Epidermal melanocyte (primary cell): ENCODE measurements around the gene STXBP3.
"Not testable (repeated sequence)": the region's sequence is repeated elsewhere in the genome, so short reads cannot be mapped to it uniquely, and the experiment has no call there.

Source experiments
- DNase-seq: peaks from one replicate; pipeline ENCODE4 v3.0.0; 2011; ENCODE audit warnings: low spot score; ENCODE audit not compliant: insufficient read length

STXBP3 gene, protein sequence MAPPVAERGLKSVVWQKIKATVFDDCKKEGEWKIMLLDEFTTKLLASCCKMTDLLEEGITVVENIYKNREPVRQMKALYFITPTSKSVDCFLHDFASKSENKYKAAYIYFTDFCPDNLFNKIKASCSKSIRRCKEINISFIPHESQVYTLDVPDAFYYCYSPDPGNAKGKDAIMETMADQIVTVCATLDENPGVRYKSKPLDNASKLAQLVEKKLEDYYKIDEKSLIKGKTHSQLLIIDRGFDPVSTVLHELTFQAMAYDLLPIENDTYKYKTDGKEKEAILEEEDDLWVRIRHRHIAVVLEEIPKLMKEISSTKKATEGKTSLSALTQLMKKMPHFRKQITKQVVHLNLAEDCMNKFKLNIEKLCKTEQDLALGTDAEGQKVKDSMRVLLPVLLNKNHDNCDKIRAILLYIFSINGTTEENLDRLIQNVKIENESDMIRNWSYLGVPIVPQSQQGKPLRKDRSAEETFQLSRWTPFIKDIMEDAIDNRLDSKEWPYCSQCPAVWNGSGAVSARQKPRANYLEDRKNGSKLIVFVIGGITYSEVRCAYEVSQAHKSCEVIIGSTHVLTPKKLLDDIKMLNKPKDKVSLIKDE

DNA sequence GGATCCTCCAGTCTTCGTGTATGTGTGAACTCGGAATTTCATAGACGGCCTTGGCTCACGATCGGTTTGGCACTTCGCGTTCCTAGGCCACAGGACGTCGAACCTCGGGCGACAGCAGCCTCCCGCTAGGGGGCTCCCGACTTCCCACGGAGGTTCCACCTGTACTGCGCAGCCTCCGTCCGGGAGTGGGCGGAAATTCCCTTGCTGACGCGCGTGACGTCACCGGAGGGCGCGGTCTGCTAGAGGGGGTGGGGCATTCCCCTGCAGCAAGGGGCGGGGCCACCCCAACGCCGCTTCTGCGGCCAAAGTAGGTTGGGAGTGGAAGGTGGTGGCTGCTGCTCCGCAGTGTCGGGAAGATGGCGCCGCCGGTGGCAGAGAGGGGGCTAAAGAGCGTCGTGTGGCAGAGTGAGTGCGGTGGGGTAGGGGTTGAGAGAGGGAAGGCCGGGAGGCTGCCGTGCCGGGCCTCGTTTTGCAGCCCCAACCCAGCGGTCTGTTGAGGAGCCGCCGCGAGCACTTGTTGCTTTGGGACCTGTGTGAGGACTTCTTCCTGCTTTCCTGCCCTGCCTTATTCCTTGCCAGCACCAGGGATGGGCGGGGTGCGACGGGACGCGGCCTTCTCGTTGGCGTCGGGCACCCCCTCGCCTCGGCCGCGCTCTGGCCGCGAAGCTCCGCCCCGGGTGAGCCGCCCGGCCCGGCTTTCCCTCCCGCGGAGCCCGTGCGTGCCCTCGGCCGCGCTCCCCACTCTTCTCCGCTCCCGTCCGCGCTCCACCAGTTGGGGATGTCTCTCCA, at the start of gene STXBP3:
TSS of gene STXBP3 (plus strand) at position 293 of the 789 bp plus-strand sequence. CDS start at position 357, 64 bp downstream.
- DNase-seq, result peak; percentile 88

GRCh38 chr1:108699375-108700332, 46.8 kb upstream of the STXBP3 start:
- no peak for DNase-seq

DNA sequence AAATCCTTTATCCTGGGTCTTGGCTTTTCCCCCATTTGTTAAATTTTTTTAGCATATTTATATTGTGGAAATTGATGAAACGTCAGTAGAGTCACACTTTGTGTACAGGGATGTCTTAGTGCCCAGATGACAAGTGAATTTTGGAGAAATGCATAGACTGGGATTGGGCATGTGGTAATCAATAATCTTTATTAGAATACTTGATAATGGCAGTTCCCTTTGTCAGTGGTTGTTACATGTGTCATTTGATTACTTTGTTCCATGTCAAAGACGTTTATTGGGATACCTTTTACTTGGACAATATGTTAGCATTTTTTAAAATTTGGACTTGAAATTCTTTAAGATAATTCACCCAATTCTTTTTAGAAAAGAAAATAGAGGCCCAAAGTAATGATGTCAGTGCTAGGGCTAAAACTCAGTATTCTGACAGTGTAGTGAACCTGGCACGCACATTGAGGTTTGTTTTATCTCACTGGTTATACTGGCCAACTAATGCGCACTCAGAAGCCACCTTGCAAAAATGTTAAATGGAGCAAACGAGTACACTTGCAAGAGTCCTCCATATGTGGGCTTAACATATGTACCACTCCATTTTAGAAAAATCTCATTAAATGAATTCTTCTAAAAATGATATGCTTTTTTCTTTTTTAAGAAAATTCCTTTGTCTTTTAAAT, 45.2 kb upstream of the STXBP3 start:
- DNase-seq, result no peak

GRCh38 chr1:108702109-108702508, 44.4 kb upstream of the STXBP3 start:
- DNase-seq, result not testable (repeated sequence)

- no peak for DNase-seq
Measured at GRCh38 chr1:108703939-108704338, 42.5 kb upstream of the STXBP3 start.

DNA sequence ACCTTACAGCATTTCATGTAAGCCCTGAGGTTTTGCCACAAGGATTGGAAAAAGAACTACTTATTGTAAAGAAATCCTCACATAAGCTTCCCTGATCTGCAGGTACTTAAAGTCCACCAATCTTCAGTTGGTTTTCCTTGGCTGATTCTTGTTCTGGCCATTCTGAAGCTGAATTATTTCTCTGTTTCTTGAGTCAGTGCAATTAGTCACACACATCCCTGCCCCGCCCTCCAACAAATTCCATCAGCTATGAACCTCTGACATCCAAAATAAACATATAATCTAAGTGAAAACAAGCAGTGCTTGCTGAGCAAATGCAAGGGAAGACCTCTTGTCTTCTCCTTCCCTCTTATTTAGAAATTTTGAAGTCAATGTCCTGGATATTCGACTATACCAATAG, 42.0 kb upstream of the STXBP3 start:
- peak; percentile 32 for DNase-seq

- no peak for DNase-seq
Measured at GRCh38 chr1:108706643-108707042, 39.8 kb upstream of the STXBP3 start.

DNA sequence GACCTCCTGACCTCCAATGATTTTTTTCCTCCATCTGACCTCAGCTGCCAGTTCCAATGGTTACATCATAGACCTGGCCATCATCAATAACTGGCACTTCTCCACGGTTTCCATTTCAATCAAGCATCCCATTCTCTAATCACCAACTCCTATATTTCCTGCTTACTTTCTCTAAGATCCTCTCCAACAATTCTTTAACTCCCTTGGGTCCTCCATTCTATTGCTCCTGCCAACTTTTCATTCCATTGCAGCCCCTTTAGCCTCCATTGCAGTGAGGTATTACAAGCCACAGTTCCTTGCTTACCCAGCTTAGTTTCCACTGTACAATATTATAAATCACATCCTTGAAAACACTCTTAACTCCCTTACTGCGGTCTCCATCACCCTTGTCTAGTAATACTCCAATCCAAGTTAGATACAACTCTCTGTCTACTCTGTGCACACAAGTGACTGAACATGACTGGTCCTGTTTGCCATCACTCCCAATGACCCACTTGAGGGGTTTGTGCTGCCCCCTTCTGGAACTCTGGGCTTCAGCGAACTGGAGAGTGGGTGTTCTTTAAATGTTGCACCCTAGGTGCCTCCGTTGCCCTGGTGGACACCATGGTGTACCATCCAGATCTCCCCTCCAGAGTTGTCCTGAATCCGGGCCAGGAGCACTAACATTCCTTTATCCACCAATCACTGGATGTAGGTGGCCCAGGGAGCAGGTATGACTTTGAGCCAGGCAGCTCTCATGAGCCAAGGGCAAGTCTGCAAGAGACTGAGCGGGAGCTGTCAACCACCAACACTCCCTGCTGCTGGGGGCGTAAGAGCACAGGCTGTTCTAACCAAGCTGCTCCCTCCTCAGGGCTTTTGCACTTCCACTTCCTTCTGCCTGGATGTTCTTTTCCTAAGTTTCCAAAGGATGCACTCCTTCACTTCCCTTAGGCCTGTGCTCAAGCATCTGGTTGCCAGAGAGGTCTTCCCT, 37.5 kb upstream of the STXBP3 start:
- DNase-seq, result no peak

- no peak for DNase-seq
Measured at GRCh38 chr1:108712606-108713150, 33.8 kb upstream of the STXBP3 start, which contains the start of gene FNDC7. TSS of gene FNDC7 (plus strand) at chr1:108712908. CDS start at chr1:108712934, 26 bp downstream.

DNA sequence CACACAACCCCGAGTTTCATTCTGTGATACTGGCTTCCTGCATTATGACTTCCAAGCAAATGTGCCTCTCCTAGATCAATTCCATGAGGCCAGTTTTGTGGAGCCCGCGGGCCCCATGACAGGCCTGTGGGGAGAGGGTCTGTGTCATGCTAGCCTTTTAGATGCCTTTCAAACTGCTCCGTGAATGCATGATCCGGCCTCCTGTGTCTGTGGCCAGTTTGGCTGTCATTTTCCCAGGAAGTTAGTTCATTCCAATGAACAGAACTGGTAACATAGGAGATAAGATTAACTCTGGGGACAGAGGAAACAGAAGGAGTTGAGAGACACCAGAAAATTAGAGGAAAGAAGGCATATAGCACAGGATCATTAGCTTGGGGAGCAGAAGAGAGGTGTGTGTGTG, 30.5 kb upstream of the STXBP3 start:
- DNase-seq, result no peak

DNA sequence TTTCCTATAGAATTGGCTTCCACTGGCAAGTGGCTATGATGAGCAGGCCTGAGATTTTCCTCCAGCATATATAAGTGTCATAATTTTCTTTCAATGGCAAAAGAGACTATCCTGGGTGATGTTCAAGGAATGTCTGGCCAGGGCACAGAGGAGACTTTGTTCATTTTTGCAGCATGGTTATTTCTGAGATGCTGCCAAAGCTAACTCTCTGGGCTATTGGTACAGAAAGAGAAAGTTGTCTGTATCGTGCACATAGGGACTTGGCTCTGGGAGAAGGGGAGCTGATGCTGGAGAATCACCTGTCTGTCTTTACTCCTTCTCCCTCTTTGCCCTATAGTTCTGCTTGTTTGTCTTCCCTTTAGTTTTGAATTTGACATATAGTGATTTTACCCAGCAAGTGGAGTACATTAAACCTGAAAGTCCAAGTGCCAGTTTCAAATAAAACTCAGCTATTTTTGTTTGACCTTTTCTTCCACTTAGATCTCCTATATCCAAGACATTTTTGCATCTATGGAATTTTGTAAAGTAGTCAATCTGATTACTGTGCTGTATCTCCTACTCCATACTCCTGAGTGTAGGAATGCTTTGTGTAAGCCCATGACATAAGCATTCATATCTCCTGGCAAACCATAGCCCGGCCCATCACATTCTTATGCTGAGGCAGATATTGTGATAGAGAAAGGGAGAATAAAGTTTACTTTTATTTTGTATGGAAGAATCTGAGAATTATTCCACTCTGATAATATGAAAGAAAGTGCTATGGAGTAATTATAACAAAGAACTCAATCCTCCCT, 29.8 kb upstream of the STXBP3 start:
- DNase-seq, result no peak

DNA sequence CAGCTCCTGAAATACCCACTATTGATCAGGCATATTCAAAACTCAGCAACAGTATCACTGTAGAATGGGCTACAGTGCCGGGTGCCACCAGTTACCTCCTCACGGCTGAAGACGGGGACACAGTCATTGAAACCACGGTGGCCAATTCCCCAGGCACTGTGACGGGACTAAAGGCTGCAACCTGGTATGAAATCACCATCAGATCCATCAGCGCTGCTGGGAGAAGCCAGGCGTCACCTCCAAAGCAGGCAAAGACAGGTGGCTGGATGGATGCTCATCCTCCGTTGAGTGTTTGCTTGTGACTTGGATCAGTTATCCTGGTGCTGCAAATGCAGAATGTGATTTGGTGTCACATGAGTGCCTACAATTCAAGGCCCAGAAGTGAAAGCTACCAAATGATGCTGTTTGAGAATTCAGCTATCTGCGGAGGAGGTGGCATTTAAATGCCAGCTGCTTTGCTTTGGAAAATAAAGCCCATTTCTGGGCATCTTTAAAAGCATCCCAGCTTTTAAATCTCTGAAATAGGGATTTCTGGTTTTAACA, 28.6 kb upstream of the STXBP3 start:
- no peak for DNase-seq

DNA sequence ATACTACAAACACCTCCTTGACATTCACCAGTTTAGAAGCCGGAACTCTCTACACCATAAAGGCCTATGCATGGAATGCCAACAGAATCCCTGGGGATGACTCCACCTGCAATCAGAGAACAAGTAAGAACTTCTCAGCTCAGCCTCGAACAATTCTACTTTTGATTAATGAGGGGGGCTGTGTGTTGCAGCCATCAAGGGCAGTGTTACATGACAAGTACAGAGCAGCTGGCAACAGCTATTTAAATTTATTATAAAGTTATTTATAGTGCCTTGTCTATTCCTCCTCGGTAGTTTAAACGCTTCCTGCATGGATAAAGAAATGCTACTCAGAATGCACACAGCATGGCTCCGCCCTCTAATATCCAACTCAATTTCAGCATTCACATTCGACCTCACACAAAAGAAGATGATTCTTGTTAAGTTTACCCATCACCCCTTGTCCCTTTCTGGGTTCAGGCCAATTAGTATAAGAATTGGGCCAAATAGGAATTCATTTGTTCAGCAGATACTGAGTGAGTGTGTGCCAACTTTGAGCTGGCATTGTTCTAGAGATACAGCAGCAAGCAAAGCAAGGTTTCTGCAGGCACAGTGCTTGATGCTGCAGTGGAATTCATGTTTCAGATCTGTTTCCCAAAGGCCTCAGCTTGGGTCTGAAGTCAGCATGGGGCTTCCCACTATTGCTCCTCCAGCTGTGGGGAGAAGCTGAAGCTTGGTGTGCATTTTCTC, 27.4 kb upstream of the STXBP3 start:
- DNase-seq, result no peak

DNA sequence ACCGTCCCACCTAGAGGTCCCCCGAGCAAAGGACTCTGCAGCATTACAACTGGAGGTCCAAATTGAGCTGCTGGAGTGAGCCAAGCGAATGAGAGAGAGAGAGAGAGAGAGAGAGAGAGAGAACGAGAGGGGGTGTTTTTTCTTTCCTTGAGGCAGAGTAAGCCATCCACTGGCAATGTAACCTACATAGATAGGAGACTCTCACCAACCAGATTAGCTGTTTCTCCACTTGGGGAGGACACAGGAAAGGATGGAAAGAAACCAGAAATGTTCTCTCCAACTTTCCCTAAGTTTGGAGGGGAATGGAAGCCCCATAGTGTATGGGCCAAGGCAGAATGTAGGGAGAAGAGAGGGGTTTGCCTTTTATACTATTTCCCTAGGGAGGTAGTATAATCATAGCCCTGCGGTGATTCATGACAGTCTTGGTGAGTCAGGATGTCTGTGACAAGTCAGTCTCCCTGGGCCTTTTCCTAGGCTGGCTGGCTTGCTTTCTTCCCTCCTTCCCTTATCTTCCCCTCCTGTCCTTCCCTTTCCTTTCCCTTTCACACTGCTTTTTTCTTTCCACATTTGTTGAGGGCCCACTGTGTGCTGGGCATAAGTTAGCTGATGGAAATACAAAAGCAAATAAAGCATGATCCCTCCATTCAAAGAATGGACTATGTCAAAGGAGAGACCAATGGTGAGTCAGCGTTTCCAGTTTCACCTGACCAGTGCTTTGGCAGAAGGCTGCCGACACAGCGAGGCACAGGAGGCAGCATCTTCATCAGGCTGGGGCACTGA, 26.6 kb upstream of the STXBP3 start:
- peak; percentile 33 for DNase-seq

GRCh38 chr1:108722292-108722691, 24.2 kb upstream of the STXBP3 start:
- no peak for DNase-seq

DNA sequence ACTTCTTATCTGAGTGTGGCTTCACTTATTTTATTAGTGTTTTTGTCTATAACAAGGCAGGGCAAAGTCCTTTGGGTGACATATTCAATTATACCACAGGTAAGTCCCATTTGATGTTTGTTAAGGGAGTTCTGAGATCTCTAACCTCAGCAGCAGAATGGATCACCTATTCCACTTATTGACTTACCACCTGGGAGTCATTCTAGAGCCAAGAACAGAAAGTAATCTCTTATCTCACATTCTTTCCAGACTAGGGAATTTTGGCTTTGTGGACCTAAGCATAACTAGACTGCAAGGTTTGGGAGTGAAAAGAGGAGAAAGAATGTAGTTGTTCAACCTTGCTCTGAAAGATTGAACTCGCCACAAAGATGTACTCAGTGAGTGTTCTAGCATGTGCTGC, 20.6 kb upstream of the STXBP3 start:
- no peak for DNase-seq
